Colon (tissue), 2 donors: ENCODE data around the gene SLBP.

Experiments
- FAIRE-seq: peaks from 2 replicates; lab custom pipeline; 2012; peaks lifted over from hg19 to GRCh38; lab: Jason Lieb, UNC
- donor health status: control.
- donor health status: control.

SLBP gene

DNA sequence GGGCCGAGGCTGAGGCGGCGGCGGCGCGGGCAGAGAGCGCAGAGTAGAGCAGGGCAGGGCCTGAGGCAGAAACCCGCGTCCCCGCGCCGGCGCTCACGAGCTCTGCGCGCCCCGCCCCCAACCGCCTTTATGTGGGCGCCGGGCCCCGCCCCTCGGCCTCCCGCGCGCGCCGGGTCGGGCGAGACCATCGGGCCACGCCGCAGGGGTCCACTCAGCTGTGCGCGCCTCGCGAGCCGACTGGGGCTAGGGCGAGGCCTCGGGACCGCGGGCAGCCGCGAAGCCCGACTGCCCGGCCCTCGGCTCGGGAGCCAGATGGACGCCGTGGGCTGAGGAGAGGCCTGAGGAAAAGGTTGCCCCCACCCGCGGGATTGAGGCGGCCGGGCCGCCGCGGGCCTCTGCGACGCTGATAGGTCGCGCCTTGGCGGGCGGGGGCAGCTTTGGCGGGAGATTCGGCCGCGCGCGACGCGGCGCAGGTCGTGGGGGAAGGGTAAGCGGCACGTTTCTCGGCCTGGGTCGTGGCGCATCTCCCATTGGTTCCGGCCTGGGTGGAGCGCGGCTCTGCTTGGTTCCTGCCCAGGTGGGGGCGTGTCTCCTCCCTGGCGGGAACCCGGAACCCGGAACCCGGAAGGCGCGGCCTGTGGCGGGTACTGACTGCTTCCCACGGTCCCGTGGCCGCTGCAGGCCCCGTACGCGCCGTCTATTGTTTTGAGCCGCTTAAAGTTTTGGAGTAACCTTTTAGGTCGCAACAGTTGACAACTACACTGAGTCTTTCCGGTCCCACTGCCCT is at the start of gene SLBP:
Gene SLBP (minus strand): TSS at position 104 of the 787 bp plus-strand sequence. CDS start 131 bp downstream, outside the sequence.
- no peak for FAIRE-seq

DNA sequence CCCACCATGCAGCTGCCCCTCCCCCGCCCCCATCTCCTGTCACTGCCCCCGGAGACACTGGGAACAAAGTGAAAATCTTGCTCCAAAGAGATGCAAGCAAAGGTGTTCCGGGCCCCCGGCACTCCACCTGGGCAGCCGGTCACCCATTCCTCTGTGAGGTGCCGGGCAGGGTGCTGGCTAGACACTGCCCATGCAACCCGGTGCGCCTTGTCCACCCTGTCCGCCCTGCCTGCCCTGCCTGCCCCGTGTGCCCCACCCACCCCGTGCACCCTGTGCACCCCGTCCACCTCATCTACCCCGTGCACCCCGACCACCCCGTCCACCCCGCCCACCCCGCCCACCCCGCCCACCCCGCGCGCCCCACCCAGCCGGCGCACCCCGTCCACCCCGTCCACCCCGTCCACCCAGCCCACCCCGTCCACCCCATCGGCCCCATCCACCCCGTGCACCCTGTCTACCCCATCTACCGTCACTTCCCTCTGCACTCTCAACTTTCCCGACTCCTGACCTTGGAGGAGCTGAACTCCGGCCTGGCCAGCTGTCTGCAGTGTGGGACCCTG is 49.1 kb upstream of the SLBP start:
- no peak for FAIRE-seq

DNA sequence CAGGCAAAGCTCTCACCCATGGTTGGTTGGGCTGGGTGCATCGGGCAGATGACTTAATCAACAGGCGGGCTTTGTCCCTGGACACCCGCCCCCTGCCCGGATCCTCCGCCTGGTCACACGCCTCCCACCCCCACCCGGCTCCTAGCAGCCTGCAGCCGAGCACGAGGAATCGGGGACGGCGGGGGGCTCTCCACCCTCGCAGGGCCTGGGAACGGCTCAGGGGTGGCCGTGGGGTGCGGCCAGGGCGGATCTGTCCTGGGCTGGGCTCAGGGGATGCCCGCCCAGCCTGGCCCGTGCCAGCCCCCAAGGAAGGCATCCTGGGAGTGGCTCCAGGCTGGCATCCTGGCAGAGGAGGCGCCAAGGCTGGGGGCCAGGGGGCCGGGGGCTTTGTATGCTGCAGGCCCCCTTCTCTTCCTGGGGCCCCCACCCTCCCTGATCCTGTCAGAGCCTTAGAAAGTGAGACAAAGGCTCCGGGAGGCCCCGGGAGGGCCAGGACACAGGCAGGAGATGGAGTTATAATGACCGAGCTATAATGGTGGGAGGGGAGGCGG is 48.5 kb upstream of the SLBP start:
- FAIRE-seq: no peak

DNA sequence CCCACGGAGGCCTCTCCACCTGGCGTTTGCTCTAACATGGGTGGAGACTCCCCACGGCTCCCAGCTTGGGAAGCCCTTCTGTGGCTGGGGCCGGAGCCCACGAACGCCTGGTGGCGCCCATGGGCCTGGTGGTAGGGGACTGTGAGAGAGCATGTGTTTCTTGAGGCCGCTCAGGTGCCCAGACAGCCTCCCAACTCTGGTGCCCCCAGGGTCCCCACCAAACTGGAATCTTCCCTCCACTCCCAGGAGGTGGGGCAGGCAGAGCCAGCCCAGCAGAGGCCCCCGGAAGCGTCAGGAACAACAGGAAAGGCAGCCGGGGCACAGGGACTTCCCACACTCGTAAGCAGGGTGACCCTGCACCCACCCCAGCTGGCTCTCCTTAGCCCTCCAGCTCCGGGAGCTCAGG is 47.7 kb upstream of the SLBP start:
- no peak for FAIRE-seq

DNA sequence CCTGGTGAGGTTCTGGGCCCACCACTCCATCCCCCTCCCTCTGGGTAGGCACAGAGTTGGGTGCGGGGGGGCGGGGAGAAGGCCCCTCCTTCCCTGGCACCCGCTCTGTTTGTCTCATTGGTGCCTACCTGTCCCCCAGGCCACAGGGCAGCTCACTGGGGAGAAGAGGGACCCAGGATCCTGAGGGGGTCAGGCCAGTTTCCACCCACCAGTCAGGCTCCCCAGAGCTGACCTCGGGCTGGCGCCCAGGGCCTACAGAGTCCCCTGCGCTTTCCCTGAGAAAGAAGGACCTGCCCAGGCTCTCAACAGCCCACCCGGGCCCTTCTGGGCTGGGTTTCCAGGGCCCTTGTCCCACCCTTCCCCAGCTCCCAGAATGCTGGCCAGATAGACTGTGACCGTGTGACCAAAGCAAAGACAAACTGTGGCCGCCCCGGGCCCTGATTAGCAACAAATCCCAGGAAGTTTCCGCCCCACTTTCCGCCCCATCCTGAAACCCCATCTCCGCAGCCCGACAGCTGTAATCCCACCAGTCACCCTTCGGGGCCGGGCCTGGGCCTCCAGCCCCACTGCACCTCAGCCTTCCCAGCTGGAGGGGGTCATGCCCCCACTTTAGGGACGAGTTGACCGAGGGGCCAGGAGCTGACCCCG is 47.2 kb upstream of the SLBP start:
- no peak for FAIRE-seq

DNA sequence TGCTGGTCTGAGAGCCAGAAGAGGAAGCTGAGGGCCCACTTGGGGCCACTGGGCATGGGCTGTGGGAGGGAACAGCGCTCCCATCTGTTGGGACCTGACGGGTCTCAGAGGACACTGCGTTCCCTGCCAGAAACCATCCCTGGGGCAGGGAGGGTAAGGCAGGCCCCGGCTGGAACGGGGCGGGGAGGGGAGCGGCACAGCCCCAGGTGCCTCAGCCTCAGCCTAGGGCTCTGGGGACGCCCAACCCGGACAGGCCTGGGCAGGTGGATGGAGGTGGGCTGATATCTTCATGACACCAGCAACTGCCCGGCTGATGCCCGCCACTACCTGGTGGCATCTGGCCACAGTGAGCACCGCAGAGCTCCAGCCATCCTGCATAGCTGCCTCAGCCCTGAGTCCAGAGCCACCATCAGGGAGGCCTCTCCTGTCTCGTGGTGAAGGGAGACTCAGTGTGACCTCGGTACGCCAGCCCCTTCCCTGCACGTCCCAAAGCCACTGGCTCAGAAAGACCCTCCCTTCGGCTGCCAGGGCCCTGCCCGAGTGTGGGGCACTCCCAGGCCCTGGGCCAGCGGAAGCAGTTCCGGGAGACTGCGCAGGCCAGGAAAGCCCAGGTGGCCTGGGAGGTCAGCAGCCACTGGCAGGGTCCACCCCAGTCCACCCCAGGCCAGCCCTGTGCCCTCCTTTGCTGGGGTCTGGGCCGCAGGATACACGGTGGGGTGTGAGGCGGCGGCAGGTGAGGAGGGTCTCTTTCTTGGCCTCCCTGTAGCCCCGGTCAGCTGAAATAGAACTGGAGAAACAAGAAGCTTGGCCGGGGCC is 46.4 kb upstream of the SLBP start:
- no peak for FAIRE-seq

DNA sequence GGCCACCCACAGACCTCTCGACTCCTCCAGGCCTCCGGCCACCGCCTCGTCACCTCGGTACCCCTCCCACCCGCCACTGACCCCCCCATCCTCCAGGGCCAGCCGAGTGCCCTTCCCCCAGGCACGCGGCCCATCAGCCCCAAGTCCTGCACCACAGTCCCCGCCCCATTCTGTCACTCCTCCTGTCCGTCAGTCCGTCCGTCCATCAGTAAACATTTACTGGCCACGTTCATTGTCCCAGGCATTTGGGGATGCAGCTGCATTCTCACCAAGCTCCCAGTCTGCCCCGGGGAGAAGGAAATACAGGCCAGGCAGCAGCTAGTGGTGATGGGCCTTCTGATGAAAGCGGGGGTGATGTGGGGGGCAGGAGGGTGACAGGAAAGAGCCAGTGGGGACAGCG is 45.7 kb upstream of the SLBP start:
- no peak for FAIRE-seq

DNA sequence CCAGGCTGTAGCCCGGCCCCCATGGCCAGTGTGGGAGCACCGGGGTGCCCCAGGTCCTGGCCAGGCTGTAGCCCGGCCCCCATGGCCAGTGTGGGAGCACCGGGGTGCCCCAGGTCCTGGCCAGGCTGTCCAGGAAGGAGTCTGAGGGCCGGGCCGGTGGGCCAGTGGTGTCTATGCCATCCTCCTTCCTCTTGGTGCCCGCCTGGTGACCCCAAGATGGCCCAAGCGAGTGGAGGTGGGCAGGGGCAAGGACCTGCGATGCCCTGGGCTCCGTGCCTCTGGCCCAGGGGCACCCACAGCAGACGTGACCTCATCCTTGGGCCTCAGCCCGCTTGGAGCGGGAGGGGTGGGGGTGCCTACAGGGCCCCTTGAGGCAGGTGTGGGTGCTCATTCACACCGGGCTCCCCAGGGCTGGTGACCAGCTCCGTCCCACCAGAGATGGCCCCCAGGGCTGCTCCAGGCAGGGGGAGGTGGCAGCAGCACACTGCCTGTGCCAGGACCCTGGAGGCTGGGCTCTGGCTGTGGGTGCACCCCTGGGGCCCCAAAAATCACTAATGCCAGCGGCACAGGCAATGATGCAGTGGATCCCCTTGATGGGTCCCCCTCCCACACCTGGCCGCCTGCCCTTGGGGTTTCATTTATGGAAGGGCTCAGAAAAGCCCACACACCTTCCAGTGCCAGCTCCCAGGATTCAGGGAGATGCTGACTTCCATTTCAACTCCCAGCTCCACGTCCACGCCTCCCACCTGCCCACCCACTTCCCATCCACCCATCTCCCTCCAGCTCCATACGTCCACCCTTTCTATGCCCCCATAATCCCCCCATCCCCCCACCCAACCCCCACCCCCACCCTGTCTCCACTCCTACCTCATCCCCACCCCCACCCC is 45.0 kb upstream of the SLBP start:
- FAIRE-seq: no peak

DNA sequence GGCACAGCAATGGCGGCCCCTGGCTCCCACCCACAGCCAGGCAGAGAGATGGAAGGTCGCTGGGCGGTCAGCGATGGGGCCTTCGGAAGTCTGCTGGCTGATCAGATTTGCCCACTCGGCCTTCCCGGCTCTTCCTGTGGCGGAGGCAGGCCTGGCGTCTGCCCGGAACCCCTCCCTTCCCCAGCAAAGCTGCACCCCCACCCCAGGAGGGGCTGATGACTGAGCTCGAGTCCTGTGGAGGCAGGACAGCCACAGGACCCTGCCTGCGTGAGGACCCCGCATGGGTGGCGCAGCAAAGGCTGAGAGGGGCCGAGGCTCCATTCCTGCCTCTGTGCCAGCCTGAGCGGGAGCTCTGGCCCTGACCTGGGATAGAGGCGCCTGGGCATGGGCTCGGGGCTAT is 44.0 kb upstream of the SLBP start:
- FAIRE-seq: no peak

DNA sequence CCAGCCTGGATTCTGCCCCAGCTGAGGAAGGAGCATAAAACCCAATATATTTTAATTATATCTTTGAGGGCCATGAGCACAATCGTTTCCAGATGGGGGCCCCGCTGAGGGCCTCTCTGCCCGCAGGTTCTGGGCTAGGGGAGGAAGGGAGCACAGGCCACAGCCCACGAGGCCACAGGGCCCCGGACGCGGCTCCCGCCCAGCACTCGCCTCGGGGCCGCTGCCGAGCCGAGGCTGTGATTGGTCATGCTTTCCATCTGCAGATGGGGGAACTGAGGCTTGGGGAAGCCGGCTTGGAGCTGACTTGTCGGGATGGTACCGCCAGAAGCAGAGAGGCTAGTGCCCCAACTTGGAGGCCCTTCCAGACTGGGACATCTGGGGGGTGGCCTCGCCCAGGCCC is 43.2 kb upstream of the SLBP start:
- FAIRE-seq: no peak

DNA sequence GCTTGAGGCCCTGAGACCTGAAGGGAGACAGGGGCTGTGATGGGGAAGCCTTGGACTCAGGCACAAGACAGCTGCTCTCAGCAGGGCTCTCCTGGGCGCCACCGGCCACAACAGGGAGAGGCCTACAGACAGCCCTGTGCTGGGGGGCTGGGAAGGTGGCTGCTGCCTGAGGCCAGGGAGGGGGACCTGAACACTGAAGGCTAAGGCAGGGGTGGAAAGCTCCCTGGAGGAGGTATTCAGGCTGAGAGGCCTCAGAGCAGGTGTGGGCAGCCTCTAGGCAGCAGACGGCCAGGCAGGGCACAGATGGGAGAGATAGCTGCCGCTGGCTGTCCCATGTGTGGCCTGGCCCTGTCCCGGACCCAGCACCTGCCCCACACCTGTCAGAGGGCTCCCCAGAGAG is 42.2 kb upstream of the SLBP start:
- no peak for FAIRE-seq

DNA sequence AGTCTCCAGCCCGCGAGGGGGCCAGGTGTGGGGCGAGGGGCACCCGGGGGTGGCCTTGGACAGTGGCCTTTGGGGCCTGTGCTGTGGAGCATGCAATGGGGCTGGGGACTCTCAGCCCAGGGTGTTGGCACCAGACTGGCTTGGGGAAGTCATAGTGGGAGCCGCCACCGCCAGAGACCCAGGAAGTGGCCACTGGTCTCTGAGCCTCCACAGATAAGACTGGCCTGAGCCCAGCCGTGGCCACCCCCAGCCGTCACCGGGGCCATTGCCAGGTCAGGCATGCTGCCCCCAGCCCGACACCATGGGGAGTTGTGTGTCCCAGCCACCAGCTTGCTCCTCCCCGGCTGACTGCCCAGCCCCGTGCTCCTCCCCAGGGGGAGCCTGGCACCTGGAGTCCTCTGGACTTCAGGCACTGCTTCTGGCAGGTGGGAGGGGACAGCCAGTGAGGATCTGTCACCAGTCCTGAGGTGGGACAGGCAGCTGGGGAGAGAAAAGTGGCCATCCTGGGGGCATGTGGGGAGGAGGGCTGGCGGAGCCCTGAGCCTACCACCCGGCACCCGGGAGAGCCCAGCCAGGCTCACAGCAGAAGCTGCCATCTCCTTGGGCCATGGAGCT is 41.7 kb upstream of the SLBP start:
- no peak for FAIRE-seq

DNA sequence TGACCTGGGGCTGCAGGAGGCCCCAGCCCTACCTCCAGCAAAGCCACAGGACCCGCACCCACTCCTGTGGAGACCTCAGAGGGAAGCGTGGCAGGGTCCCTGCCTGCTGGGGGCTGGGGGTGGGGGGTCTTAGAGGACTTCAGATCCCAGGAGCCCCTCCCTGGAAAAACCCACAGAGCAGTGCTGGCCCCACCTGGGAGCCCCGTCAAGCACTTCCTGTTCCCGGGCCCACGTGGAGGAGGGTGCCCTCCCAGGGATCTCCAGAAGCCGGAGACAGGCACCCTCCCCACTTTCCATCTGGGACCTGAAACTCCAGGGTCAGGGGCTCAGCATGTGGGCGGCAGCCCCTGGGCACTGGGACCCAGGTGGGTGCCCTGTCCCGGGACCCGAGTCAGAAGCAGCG is 41.2 kb upstream of the SLBP start:
- FAIRE-seq: no peak

DNA sequence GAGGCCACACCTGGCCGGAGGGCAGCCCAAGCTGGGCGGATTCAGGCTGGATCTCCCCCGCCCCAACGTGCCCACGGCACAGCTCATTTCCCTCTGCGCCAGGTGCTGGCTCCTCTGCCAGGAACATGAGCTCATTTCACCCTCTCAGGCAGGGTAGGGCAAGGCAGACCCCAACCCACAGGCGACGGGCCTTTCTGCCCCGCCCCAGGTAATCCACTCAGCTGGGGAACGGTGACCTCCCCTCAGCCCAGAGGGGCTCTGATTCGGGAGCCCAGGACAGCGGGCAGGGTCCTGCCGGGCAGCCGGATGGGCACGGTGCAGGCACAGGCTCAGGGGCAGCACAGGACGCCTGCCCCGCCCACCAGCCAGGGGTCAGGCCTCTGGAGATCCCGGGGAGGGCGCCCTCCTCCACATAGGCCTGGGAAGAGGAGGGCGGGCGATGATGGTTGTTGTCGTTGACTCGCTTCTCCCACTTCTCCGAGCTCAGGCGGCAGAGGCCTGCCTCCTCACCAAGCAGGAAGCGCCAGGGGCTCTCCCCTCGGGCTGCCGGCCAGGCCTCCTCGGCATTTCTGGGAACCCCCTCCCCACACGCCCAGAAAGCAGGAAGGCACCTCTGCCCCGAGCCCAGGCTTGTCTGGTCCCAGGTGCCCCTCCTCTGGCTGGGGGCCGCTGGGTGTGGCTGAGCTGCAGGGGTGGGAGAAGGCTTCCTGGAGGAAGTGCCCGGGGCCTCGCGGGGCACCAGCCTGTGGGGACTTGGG is 40.3 kb upstream of the SLBP start:
- no peak for FAIRE-seq

DNA sequence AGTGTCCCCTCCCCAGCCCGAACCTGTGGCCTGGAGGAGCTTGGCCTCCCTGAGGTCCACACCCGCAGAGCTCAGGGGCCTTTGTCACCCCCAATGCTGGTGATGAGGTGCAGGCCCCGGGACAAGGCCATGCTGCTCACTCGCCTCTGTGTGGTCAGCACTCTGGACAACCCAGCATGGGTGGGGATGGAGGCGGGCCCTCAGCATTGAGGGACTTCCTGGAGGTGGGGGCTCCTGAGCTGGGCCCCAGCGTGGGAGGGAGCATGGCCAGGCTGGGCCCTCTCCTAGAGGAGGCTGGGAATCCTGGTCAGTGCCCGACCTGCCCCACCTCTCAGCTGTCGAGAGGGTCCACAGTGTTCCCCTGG is 39.8 kb upstream of the SLBP start:
- no peak for FAIRE-seq

DNA sequence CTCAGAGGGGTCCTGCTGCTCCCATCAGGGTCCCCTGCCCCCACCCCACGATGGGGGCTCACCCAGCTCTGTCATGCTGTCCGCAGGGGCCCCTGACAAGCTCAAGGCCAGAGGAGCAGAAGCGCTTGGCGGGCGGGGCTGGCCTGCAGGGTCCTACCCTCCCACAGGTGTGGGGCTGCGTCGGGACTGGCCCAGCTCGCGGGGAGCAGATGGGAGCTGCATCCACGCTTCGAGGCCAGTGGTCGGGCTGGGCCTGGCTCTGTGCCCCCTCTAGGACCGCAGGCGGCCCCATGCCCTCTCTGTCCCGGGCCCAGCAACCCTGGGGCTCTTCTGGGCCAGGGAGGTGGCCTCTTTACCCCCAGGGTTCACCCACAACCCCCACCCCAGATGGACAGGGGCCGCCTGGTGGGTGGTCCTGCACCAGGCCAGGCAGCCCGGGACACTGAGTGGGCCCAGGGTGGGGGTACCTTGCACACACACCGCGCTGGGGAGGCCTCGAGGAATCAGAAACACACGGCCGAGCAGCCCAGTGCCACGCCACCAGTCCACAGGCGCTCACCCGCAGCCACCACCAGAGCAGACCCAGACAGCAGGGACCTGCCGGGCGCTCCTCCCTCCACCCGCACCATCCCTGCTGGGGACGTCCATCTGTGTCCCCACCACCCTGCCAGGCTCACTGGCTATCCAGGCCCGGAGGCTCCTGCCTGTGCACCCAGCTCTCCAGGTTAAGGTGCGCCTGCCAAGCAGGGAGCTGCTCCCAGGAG is 39.2 kb upstream of the SLBP start:
- no peak for FAIRE-seq

DNA sequence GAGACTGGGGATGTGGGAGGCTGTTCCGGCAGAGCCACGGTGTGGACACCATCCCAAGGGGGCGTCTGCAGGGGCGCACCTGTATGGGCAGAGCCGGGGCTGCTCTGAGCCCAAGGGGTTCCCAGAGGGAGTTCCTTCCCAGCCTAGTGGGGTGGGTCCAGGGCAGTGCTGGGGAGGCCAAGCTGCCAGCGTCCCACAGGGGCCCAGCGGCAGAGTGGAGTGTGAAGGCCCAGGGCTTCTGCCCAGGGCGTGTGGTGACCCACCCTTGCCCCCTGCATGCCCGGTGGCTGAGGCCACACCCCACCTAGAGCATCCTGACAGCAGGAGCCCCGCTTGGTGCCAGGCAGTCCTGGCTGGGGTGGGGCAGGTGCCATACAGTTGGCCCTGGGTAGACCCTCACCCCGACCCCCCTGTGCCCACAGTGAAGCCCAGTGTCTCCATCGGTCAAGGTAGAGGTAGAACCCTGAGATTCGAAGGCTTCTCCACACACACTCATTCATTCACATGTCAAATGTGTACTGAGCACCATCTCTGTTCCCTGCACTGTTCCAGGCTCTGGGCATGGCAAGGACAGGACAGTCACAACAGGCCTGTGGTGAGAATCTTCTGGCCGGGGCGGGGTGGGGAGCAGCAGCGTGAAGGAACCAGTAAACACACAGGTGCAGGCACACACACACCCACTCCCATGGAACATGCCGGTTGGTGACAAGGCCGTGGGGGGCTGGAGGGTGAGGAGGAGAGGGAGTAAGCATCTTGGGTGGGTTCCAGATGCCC is 38.4 kb upstream of the SLBP start:
- FAIRE-seq: no peak

DNA sequence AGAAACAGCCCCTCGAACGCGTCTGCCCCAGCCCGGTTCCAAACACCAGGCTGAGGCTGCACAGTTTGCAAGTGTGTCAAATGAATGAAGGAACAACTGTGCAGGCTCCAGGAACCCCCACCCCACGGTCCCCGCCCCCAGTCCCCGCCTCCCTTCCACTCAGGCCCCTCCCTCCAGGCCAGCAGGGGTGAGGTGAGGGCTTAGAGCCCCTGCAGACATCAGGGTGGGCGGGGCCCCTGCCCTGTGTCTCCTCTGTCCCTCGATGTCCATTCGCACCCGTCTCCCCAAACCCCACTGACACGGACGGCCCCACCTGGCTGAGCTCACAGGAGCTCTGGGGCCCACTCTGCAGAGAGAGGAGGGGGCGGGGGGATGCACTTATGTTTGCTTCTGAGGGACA is 37.7 kb upstream of the SLBP start:
- no peak for FAIRE-seq

DNA sequence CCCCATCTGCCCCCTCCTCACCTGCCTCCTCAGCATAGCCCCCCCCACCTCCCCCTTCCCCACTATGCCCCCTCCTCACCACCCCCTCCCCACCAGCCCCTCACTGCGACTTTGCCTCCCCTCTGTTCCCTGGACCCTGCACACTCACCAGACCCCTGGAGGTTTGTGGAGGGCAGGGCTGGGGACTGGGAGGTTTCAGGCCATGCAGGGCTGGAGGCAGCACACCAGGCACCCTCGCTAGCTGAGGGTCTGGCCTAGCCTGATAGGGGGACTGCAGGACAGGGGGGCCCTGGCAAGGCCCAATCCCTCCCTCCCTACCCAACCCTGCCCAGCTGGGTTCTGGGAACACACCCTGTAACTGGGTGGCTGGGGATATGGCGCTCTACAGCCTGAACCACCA is 37.3 kb upstream of the SLBP start:
- no peak for FAIRE-seq
